GM13976 (cell line): ENCODE data around the gene TCEAL8.

Source experiments
- DNase-seq: peaks from one replicate; pipeline ENCODE4 v3.0.0; 2012; ENCODE audit warnings: low spot score
- in situ Hi-C: fragments of 300-500 bp; cut with MboI; formaldehyde crosslinking; loops from one replicate; pipeline ENCODE4 v1.12.0; 2022; ENCODE audit warnings: low sequenced_read_pairs, mixed read lengths, inconsistent platforms; ENCODE audit not compliant: unreplicated experiment
- TF ChIP-seq, protein P1 (sequence below): IDR thresholded peaks from 2 replicates; pipeline ENCODE4 v1.5.1; 2012; ENCODE audit warnings: borderline replicate concordance, mild to moderate bottlenecking; ENCODE audit not compliant: insufficient read depth; ENCODE audit errors: extremely low read depth, missing control alignments, control extremely low read depth

The TCEAL8 gene

DNA sequence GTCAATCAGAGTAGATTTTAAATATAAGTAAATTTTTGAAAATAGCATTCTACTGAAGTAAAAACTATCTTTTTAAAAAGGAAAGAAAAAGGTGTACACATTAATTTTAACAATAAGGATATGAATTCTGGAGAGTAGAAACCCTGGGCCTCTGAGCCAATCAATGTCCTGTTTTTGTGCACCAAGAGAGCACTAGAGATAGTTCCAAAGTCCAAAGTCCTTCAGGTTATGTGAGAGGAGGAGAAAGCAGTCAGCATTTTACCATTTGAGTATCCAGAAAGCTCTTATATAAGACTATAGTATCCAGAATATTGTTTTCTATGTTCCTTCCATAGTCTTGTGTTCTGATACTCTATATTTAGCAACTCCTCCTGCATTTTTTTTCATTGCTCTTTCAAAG is 3.3 kb upstream of the TCEAL8 start:
- TF ChIP-seq, protein P1, sequence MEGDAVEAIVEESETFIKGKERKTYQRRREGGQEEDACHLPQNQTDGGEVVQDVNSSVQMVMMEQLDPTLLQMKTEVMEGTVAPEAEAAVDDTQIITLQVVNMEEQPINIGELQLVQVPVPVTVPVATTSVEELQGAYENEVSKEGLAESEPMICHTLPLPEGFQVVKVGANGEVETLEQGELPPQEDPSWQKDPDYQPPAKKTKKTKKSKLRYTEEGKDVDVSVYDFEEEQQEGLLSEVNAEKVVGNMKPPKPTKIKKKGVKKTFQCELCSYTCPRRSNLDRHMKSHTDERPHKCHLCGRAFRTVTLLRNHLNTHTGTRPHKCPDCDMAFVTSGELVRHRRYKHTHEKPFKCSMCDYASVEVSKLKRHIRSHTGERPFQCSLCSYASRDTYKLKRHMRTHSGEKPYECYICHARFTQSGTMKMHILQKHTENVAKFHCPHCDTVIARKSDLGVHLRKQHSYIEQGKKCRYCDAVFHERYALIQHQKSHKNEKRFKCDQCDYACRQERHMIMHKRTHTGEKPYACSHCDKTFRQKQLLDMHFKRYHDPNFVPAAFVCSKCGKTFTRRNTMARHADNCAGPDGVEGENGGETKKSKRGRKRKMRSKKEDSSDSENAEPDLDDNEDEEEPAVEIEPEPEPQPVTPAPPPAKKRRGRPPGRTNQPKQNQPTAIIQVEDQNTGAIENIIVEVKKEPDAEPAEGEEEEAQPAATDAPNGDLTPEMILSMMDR: no peak
- no peak for DNase-seq
- in situ Hi-C loops: no loop called here

DNA sequence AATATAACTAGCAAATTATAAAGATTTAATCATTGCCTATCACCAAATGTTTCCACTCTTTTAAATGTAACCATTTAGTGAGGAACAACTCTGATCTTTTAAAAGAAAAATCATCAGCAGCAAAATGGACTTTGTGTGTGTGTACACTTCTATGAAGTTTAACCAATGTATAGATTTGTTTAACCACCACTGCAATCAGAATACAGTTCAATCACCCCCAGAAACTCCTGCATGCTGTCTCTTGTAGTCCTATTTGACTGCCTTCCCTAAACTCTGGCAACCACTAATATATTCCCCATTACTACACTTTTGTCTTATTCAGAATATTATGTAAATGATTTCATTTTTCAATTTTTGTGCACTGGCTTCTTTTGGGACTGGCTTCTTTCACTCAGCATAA is 1.7 kb upstream of the TCEAL8 start:
- in situ Hi-C loops: no loop called here
- TF ChIP-seq, protein P1: no peak
- DNase-seq: no peak

DNA sequence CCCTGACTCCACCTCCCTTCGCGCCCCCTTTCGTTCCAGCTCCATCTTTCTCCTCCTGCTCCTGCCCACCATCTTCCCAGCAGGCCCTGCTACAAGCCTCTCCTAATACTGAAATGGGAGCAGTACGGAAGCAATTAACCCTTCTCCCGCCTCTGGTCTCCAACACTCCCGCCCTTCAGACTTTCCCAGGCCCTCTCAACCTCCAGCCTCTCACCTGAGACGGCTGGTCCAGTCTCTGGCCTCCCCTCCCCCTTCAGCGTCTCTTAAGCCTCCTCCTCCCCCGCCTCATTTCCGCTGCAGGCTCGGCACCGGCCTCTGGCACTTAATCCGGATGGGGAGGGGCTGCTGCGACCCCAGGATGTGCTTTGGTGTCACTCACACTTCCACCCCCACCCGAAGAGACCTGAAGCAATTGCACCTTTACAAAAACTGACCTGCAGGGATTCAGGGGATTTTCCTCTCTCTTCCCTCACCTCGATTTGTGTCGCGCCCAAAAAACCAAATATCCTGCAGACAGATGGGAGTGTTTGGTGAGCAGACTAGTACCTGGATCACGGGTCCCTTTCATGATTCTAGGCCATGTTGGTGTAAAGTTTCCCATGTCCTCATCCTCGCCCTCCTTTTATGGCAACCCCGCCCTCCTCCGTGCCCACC is 657 bp downstream of the TCEAL8 start:
- TF ChIP-seq, protein P1: no peak
- in situ Hi-C loops: no loop called here
- peak; percentile 34 for DNase-seq

DNA sequence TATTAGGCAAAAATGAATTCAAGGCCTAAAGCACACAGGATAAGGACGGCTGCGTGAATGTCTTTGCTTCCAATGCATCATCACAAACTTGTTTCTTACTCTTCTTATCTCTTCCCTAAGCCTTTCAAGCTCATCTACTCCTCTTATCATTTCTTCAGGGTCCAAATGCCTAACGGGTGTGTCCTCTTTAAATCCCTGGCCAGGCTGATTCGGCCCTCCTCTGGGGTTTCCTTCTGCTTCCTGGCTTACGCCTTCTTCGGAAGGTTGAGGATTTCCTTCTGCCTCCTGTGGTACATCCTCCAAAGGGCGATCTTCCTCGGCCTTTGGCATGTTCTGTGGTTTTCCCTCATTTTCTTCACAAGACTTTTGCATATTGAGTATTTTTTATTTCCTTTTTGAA is 1.3 kb downstream of the TCEAL8 start:
- in situ Hi-C loops: no loop called here
- DNase-seq: no peak
- TF ChIP-seq, protein P1: no peak

DNA sequence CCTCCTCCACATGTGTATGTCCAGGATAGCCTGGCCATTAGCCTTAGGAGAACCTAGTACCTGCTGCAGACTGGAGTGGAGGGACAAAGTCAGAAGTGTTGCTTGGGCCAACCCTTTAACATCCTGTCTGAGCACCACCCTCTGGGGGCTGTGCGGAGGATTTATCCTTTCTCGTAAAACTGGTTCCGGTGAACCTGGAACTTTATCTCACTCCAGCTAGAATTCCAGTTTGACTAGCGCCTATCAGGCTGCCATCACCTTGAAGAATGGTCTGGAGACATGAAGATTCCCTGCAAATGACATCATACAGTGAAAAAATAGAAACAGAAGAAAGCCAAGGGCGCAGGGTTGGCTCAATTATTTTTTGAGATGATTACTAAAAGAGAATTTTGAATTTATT is 4.0 kb downstream of the TCEAL8 start:
- in situ Hi-C loops: no loop called here

DNA sequence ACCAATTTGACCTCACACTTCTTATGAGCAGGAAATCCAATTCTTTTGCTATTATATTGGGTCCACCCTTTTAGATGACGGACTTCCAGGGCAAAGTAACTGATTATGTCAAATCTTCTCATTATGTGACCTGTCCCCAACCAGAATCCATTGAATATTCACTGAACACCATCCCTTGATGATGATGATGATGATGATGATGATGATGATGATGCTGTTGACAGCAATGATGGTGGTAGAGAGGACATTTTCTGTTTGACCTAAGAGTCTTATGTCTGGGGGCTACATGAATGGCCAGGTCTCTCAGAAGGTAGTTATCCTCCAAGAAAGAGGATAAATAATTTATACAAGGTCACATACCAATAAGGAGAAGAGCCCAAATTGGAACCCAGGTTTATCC is 5.2 kb downstream of the TCEAL8 start:
- in situ Hi-C loops: no loop called here
- TF ChIP-seq, protein P1: no peak
- no peak for DNase-seq

More for the DNA sequence above, 4.0 kb downstream of the TCEAL8 start:
- TF ChIP-seq, protein P1: no peak
- DNase-seq: no peak
